ENCODE results near the gene APOBEC3C.

- no peak for TF ChIP-seq CTCF (IDR thresholded peaks at IDR 0.05)
- no peak for TF ChIP-seq POLR2A (IDR thresholded peaks at IDR 0.05)
Measured at GRCh38 chr22:38996105-38996504, 18.0 kb upstream of the APOBEC3C start.
